ENCODE results near the gene SMG6. TPM values are rescaled to one million over a fixed set of nuclear protein-coding genes. Genes with fewer than 3 reads are reported as not detected.
A peak's percentile ranks its signal among the peaks of the same experiment; 100 is the strongest.

The SMG6 gene
- total and polyA plus RNA-seq, 8 donors: 27.7 to 42.2 (median 38.5) TPM

- ATAC-seq (no peak), DNase-seq (no peak)
- Histone ChIP-seq H3K4me3 (no peak overlapping the region), H3K9me3 (no peaks in the 10 kb centered on the region), H3K27me3 (peaks cover 0 to 8% of the 10 kb centered on the region in 2 donors), H3K27ac (peak overlapping the region; percentile 41 to 66), H3K4me1 (peaks cover 20 to 55% of the 10 kb centered on the region in 2 donors), H3K36me3 (peaks cover 0 to 75% of the 10 kb centered on the region in 2 donors)
- intact Hi-C loops (cut with DNase I): no loop called here
- no peak for TF ChIP-seq CTCF (IDR thresholded peaks at IDR 0.05)
Observed at GRCh38 chr17:2063261-2064146, 240.1 kb downstream of the SMG6 start.

GRCh38 chr17:2062571-2063183 lies 240.9 kb downstream of the SMG6 start:
- H3K36me3 ChIP-seq: peaks cover 0 to 73% of the 10 kb centered on the region in 2 donors
- ATAC-seq (no peak), DNase-seq (no peak)
- H3K9me3 ChIP-seq: no peaks in the 10 kb centered on the region
- intact Hi-C loops (cut with DNase I): no loop called here
- no peak overlapping the region for H3K4me3 ChIP-seq
- peak overlapping the region; percentile 41 to 66 for H3K27ac ChIP-seq
- peaks cover 26 to 56% of the 10 kb centered on the region in 2 donors for H3K4me1 ChIP-seq
- peaks cover 3 to 16% of the 10 kb centered on the region in 2 donors for H3K27me3 ChIP-seq
- no peak for TF ChIP-seq CTCF (IDR thresholded peaks at IDR 0.05)

- H3K4me3 ChIP-seq: no peak overlapping the region
- H3K27me3 ChIP-seq: peaks cover 8 to 28% of the 10 kb centered on the region in 2 donors
- no peaks in the 10 kb centered on the region for H3K9me3 ChIP-seq
- peak overlapping the region in 1 of 2 donors; percentile 66 for H3K27ac ChIP-seq
- intact Hi-C loops (cut with DNase I): no loop called here
- peaks cover 18 to 57% of the 10 kb centered on the region in 2 donors for H3K4me1 ChIP-seq
- no peak for TF ChIP-seq CTCF (IDR thresholded peaks at IDR 0.05)
- peak in 1 of 4 donors; percentile 57 for DNase-seq
- no peak for ATAC-seq
- H3K36me3 ChIP-seq: peaks cover 0 to 64% of the 10 kb centered on the region in 2 donors
Observed at GRCh38 chr17:2061441-2061958, 242.1 kb downstream of the SMG6 start.

GRCh38 chr17:2060681-2061440 lies 242.7 kb downstream of the SMG6 start:
- Histone ChIP-seq H3K4me1 (peaks cover 18 to 63% of the 10 kb centered on the region in 2 donors), H3K27ac (peak overlapping the region; percentile 66 to 82), H3K4me3 (no peak overlapping the region), H3K36me3 (peaks cover 0 to 62% of the 10 kb centered on the region in 2 donors), H3K27me3 (peaks cover 8 to 34% of the 10 kb centered on the region in 2 donors), H3K9me3 (no peaks in the 10 kb centered on the region)
- no peak for TF ChIP-seq CTCF (IDR thresholded peaks at IDR 0.05)
- peak in 2 of 4 donors; percentile 49 to 54 for DNase-seq
- intact Hi-C loops (cut with DNase I): no loop called here
- no peak for ATAC-seq

Measured in left lung (tissue), 10 donors.